Fibroblast of lung (primary cell): Measurements from ENCODE around the gene DNM3.

Experiments
- CTCF ChIP-seq, 2 donors: IDR thresholded peaks in 1 of 2; conservative IDR thresholded peaks in 1 of 2; 1 replicate in 1 of 2; 2 replicates in 1 of 2; pipeline ENCODE4 v1.5.1; 2011 to 2012; ENCODE audit warnings: low read length in 2 of 2, control low read depth in 1 of 2, inconsistent platforms in 1 of 2, low read depth in 1 of 2, mild to moderate bottlenecking in 1 of 2
- EZH2 ChIP-seq: IDR thresholded peaks from 2 replicates; pipeline ENCODE4 v1.5.1; 2012; ENCODE audit warnings: low read length, control low read depth, mild to moderate bottlenecking; ENCODE audit errors: missing control alignments

GRCh38 chr1:172040466-172040865 is 199.2 kb downstream of the DNM3 start:
- TF ChIP-seq CTCF (conservative IDR thresholded peaks at IDR 0.05 in 1 of 2, IDR thresholded peaks at IDR 0.05 in 1 of 2; ENCODE audit: low read depth in 1 of 2, low read length in 2 of 2) (no peak), EZH2 (no peak)
